GM19023 (cell line): ENCODE measurements around the gene FEN1.

Source experiments
- ATAC-seq: cut with Tn5 transposase; IDR thresholded peaks from one replicate; pipeline ENCODE4 v1.9.1; 2021; ENCODE audit warnings: mild to moderate bottlenecking, moderate library complexity; ENCODE audit not compliant: unreplicated experiment

The FEN1 gene

DNA sequence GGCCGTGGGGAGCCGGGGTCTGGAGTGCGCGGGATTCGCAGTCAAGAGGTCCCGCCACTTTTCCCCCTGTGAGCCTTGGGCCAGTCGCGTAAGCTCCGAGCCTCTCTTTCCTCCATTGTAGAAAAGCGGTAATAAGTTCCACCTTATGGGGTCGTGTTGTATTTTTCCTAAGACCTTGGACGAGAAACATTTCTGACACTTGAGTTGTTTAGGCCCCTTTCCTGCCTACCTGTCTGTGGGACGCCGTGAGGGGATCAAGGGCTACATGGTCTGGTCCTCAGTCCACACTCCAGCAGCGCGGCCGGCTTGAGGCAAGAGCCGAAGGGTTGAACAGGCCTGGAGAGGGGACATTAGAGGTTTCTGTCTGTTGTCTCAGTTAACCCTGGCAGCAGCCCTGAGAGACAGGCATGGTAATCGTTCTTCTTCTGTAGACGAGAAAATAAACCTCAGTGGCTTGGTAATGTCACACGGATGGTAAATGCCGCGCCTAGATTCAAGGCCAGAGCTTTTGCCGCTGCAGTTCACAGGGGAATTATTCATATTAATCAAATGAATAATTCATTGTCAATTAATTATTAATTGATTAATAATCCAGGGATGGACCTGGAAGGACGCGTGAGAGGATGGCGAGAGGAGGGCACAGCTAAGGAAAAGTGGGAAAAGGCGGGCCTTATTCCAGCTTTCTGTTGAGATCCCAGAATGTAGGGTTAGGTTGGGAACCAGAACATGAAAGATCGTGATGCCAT, 545 bp downstream of the FEN1 start:
- peak; percentile 26 for ATAC-seq

DNA sequence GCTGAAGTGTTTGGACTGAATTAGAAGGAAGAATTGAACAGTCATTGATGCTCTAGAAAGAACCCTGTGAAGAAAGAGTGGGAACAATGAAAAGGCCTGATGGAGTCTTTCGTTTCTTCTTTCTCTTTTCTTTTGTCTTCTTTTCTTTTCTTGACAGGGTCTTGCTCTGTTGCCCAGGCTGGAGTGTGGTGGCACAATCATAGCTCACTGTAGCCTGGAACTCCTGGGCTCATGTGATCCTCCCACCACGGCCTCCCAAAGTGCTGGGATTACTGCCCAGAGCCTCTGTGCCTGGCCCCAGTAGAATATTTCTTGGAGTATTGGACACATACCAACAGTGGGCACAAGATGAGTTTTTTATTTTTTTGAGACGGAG, 1.1 kb downstream of the FEN1 start:
- no peak for ATAC-seq

DNA sequence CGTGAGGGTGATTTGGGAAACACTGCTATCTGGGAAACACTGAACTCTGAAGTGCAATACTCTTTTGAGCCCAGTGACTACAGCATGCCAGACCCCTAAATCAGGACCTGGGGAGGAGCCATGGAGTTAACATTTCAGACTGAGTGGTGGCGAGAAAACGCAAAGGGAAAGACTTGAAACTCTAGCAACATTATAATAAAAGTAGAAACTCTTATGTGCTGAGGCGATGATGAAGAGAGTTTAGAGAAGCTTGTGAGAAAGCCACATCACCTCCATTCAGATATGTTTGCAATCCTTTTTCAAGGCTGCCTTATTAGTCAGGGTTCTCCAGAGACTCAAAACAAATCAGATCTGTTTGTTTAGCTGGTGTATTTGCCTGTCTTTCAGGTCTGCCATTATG, 1.9 kb downstream of the FEN1 start:
- no peak for ATAC-seq

DNA sequence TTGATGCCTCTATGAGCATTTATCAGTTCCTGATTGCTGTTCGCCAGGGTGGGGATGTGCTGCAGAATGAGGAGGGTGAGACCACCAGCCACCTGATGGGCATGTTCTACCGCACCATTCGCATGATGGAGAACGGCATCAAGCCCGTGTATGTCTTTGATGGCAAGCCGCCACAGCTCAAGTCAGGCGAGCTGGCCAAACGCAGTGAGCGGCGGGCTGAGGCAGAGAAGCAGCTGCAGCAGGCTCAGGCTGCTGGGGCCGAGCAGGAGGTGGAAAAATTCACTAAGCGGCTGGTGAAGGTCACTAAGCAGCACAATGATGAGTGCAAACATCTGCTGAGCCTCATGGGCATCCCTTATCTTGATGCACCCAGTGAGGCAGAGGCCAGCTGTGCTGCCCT, 2.7 kb downstream of the FEN1 start:
- no peak for ATAC-seq

DNA sequence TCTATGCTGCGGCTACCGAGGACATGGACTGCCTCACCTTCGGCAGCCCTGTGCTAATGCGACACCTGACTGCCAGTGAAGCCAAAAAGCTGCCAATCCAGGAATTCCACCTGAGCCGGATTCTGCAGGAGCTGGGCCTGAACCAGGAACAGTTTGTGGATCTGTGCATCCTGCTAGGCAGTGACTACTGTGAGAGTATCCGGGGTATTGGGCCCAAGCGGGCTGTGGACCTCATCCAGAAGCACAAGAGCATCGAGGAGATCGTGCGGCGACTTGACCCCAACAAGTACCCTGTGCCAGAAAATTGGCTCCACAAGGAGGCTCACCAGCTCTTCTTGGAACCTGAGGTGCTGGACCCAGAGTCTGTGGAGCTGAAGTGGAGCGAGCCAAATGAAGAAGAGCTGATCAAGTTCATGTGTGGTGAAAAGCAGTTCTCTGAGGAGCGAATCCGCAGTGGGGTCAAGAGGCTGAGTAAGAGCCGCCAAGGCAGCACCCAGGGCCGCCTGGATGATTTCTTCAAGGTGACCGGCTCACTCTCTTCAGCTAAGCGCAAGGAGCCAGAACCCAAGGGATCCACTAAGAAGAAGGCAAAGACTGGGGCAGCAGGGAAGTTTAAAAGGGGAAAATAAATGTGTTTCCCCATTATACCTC, 3.3 kb downstream of the FEN1 start:
- no peak for ATAC-seq

DNA sequence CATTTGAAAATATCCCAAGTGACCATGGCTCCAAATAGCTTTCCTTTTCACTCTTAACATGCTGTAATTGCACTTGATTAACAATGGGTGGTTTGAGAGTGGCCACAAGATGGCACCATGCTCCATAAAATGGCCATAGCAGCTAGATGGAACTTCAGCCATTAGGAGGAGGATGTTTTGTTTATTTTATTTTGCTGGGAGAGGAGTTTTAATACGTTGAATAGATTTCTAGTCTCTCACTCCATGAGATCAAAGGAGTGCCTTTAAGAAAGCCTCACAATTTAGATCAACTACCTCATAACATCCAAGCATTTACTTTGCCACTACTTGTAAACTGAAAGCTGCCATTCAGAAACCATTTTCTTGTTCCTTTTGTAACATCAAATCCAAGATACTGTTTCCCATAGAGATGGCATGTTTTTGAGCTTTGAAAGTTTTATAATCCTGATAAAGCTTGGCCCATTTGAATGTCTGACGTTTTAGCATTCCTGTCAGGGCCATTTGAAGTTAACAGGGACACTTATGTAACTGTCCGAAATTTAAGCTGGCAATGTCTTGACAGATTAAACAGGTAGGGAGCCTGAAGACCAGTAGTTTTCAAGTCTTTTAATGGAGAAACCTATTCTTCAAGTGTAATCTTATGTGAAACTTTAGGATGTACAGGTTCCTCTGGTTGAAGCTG, 4.7 kb downstream of the FEN1 start:
- ATAC-seq = no peak

DNA sequence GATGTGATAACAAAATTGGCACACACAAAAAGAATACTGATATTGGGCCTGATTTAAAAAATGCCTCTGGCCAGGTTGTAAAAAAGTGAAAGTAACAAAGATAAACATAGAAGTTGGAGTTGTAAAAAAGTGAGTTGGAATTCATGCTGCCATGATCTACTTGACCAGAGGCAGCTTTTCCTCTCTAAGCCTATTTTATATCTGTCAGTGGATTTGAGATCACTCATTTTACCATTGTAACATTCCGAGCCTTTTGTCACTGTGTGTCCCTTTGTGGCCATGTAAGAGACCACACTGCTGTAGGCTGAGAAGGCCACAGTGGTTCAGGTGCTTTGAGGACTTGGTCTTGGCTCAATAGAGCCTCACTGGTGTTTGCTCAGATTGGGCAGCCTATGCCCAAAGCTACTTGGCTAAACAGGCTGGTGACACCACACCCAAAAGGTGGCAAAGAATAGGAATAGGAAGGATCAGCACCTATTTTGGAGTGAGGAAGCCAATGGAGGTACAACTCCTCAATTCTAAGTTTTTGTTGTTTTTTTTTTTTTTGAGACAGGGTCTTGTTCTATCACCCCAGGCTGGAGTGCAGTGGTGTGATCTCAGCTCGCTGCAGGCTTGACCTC, 7.1 kb downstream of the FEN1 start:
- ATAC-seq = no peak

DNA sequence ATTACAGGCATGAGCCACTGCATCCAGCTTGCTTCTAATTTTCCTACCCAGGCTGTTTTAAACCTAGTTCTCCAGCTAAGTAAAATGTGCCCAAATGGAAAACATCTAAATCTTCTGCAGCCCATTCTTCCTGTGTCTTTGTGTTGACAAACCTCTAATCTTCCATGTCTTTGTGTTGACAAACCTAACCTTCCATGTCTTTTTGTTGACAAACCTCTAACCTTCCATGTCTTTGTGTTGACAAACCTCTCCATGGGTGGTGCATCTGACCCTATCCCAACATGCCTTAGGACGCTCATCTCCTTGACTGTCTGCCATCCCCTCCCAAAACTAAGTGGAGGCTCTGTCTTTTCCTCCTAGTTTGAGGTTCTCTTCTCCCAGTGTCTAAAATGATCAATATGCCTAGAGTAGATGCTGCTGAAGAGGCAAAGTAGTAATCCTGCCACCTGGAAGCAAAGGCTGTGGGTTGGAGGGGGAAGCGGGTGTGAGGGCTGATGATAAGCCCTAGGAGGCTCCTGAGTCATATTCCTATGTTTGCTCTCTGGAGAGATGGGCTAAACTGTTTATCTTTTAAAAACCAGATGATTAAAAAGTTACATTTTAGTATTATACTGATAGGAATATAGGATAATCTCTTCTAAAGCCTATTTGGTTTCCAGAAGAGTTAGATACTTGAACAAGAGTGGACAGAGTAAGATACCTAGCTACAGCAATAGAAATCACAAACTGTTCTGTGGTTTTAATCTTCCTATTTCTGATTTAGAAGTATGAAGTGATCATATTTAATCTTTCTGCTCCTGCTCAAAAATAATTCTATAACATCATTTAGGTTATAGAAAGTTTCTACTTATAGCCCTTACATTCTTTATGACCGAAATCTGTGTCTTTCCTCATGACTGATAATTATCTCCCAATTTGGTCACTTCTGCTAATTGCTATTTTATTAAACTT, 7.9 kb downstream of the FEN1 start:
- ATAC-seq = no peak

DNA sequence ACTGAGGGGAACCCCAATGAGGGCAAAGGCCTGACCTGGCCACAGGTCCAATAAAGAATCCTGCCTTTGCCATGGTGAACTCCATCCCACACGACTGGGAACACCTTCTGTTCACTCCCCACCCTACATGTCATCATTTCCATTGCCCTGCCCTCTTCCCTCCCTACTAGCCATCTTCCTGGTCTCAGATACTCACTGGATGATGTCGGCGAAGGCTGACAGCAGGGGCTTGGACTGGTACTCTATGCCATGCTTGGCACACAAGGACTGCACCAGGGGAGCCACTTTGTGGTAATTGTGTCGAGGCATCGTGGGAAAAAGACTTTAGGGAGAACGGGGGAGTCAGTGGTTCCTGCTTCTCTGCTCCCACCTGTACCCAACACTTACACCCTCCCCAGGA, 9.9 kb downstream of the FEN1 start:
- no peak for ATAC-seq

DNA sequence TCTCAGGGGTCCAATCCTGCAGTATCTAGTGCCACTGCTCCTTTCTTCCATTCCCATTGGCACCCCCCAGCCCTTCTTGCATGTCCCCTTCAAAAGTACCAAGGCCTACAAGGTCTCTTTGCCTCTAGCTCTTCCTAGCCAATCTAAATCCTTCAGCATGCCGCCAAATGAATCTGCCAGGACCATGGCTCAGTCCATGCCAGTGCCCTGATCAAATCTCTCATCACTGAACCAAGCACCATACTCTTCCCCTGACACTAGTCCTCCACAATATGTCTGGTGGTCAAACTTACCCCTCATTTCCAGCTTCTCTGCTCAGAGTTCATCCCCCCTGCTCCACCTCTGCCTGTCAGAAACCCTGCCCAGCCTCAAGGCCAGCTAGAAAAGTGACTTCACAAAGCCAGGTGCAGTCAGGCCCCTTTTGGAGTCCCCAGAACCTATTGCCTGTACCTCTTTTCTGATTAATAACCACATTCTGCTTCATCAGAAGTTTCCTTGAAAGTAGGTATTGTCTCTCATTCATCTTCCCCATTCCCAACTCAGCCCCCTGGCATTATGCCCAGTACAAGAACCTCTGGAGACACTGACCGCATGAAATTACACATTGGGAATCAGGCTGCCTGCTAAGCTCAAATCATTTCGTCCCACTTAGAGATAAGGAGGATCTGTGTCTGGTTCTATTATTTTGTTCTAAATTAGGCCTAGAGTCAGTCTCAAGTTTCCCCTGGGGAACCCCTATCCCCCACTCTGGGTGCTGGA, 11.4 kb downstream of the FEN1 start:
- ATAC-seq = no peak

DNA sequence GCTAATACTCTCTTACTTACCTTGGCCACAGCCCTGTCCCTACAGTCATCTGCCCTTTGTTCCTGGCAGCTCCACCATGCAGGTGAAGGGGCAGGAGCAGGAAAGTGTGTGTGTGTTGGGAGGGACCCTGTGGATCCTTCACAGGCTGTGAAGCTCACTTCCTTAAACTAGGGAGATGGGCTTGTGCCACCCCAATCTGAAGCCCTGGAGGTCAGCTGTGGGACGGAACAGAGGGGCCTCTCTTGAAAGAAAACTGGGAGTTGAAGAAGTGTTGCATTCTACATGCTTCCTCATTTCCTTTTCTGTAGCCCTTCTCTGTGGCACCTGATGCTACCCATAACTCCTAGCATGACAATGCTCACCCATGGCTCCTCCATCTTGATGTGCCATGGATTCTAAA, 12.4 kb downstream of the FEN1 start:
- ATAC-seq = no peak

DNA sequence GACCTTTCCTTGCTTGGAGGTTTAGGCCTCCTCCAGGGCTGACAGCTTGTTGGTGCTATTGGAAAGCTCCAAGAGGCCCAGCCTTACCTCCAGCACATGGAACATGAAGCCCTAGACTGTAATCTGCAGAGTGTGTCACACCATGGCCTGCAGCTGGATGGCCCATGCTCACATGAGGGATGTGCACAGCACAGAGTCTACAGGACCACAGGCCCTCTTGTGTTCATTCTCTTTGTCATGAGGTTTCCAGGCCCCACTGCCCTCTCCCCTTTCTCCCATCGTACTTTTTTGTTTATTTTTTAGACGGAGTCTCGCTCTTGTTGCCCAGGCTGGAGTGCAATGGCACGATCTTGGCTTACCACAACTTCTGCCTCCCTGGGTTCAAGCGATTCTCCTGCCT, 14.1 kb downstream of the FEN1 start:
- ATAC-seq = no peak

DNA sequence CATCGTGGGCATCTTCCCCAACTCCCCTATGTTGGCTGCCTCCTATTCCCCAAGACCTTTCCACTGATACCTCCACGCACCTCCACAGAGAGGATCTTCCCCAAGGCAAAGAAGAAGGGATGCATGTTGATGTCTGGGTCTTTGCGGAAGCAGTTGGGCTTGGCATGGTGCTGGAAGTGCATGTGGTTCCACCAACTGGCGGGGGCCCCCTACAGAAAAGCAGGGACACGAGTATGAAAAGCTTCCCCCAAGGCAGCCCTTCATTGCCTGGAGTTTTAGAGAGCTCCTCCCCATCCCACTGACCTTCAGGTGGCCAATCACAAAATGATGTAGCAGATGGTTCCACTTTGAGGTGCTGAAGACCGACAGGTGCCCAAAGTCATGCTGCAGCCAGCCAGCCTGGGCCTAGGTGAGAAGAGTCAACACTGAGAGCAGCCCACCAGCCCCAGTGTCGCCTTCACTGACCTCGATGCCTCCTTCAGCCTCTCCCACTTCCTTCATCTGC, 18.0 kb downstream of the FEN1 start:
- ATAC-seq = no peak

DNA sequence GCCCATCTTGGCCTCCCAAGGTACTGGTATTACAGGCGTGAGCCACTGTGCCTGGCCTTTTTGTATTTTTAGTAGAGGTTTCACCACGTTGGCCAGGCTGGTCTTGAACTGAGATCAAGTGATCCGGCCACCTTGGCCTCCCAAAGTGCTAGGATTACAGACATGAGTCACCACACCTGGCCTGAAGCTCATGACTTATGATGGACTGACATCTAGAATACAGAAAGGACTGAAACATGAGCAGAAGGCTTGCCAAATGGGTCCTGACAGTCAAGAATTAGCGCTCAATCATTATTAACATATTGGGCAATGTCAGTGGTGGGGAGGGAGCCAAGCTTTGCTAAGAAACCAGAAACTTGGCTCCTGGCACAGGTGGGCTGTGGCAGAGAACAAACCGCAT, 19.1 kb downstream of the FEN1 start:
- no peak for ATAC-seq

DNA sequence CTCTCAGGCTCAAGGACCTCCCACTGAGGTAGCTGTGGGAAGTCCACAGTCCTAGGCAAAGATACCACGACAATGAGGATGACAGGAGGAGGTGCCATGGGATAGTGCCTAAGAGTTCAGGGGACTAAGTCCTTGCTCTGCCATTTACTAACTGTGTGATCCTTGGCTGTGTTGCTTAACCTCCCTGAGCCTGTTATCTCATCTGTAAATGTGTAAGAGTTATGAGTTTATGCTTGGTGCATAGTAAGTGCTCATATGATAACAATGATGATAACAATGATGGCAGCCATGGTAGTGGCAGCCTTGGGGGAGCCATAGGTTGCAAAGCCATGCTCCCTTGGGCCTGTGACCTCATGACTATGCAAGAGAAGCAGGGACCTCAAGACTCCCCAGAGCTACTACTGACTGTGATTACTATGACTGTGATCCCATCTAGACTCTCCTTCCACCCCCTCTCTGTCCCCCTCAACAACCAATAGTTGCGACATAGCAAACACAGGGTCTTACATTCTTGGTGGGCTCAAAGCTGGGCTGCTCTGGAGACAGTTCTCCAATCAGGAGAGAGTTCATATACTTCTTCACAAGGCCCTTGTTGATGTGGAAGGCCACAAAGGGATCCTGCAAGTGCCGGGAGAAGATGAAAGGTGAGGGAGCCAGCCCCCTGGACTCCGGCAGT, 20.2 kb downstream of the FEN1 start:
- ATAC-seq = no peak

DNA sequence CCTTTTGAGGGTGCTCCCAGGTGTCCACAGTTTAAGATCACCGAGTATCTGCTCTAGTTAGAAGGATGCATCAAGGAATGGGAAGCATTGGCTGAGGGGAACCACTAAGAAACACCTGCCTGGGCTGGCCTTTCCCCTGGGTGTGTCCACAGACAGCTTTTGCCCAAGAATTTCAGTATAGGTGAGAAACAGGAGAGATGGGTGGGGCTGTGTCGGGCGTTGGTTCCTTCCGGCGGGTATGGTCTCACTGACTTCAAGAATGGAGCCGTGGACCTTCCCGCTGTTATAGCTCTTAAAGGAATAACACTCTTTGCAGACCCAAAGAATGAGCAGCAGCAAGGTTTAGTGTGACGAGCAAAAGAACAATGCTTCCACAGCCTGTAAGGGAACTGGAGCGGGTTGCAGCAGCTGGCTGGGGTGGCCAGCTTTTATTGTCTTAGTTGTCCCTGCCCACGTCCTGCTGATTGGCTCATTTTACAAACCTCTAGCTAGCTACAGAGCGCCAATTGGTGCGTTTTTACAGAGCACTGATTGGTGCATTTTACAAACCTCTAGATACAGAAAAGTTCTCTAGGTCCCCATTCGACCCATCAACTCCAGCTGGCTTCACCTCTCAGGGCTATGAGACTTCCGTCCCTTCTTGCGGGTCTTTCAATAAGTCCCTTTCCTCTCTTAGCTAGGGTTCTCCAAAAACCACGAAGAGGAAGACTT, 21.7 kb downstream of the FEN1 start:
- ATAC-seq = no peak

DNA sequence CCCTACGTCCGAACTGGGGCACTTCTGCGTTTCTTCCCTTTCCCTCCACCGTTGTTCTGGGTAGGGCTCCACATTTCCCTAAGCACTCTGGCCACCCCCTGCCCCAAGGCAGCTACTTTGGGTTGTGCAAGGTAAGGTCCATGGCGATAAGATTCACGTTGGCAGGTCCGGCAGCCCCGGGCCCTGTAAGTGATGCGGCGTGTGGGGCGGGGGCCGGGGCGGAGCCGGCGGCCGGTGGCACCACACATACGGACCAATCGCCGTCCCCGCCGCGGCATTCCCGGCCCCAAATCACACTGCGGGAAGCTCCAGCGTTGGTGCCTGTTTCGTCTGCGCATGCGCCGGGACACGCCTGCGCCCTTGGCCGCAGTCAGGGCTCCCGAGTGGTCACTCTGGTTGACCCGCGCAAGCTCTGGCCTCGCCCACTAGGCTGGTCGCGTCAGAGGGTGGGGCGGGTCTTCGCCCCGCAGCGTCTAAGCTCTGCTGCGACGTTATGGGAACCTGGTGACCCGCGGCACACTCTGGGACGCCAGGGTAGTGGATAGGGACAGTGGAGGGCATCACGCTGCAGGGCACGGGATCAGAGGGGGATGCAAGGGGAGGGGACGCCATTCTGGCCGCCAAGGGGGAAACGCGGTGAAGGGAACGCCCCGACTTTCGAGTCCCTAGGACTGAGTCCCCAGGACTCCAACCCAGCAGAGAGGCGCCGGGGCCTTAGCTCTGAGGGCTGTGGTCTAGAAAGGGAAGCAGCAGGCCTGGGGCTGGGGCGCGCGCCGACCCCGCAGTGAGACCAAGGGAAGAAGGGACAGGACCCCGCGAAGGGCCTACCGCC, 22.5 kb downstream of the FEN1 start:
- peak; percentile 50 for ATAC-seq
